GM12878 (cell line): ENCODE results near the gene ERICH2. TPM values are rescaled to one million over a fixed set of nuclear protein-coding genes. Genes with fewer than 3 reads are reported as not detected.

ENCODE experiments used
- ATAC-seq: fragments of 200-7000 bp; cut with Tn5 transposase; 3 replicates; pipeline ENCODE4 v1.9.1; 2020; ENCODE audit warnings: mild to moderate bottlenecking, moderate library complexity
- BruUV-seq: library from RNA; stranded (reverse); fragments of 400-500 nt; replicated peaks from 2 replicates; lab custom pipeline; 2021; lab: Mats Ljungman, UMichigan
- CTCF ChIA-PET: fragments of 300-600 bp; sonication (Branson Sonifier 250); formaldehyde crosslinking; extraction: SDS; loops from one replicate; lab custom pipeline; 2021; ENCODE audit warnings: inconsistent platforms; lab: Yijun Ruan, JAX
- POLR2A ChIA-PET: fragments of 350-600 bp; formaldehyde crosslinking; extraction: SDS; loops from one replicate; lab custom pipeline; 2021; ENCODE audit warnings: inconsistent platforms; lab: Charles Lee
- RAD21 ChIA-PET: fragments of 300-600 bp; sonication (Branson Sonifier 250); formaldehyde crosslinking; loops from one replicate; lab custom pipeline; 2023; ENCODE audit warnings: antibody characterized with exemption; ENCODE audit not compliant: unreplicated experiment; lab: Charles Lee
- SMC1A ChIA-PET: fragments of 300-600 bp; sonication (Branson Sonifier 250); formaldehyde crosslinking; loops from one replicate; lab custom pipeline; 2023; ENCODE audit not compliant: unreplicated experiment, uncharacterized antibody; lab: Charles Lee
- DNase-seq: peaks from one replicate; pipeline ENCODE4 v3.0.0-alpha.2; 2011; ENCODE audit warnings: low read depth, low spot score
- FAIRE-seq: peaks from 3 replicates; lab custom pipeline; 2011; peaks lifted over from hg19 to GRCh38; lab: Jason Lieb, UNC
- H2AFZ ChIP-seq: 2 replicates; pipeline ENCODE4 v1.6.0; 2011; ENCODE audit warnings: low read depth, low read length, control low read depth; ENCODE audit not compliant: control insufficient read depth
- H3K27ac ChIP-seq: 2 replicates; pipeline ENCODE4 v1.5.1; 2011; ENCODE audit warnings: control low read depth; ENCODE audit not compliant: control insufficient read depth, insufficient read depth
- H3K27me3 ChIP-seq, 2 experiments: replicated peaks in 1 of 2; 2 replicates each; pipeline versions ENCODE4 v1.6.0 to v1.6.1; 2011; ENCODE audit warnings: low read length in 1 of 2; ENCODE audit not compliant: control insufficient read depth in 2 of 2, insufficient read depth in 2 of 2
- H3K36me3 ChIP-seq, 2 experiments: 2 replicates each; pipeline ENCODE4 v1.5.1; 2011; ENCODE audit warnings: low read length in 1 of 2; ENCODE audit not compliant: control insufficient read depth in 2 of 2, insufficient read depth in 2 of 2
- H3K4me1 ChIP-seq: 2 replicates; pipeline ENCODE4 v1.6.1; 2011; ENCODE audit warnings: mild to moderate bottlenecking, low read length, moderate library complexity, mixed read lengths; ENCODE audit not compliant: control insufficient read depth, insufficient read depth
- H3K4me2 ChIP-seq: 2 replicates; pipeline ENCODE4 v1.6.0; 2011; ENCODE audit warnings: control low read depth; ENCODE audit not compliant: control insufficient read depth, insufficient read depth
- H3K4me3 ChIP-seq: fragments of 200-600 bp; sonication (generic); 2 replicates; pipeline ENCODE4 v1.5.1; 2016
- H3K79me2 ChIP-seq: 2 replicates; pipeline ENCODE4 v1.6.0; 2011; ENCODE audit warnings: low read length; ENCODE audit not compliant: control insufficient read depth, insufficient read depth
- H3K9ac ChIP-seq: 2 replicates; pipeline ENCODE4 v1.8.0; 2011; ENCODE audit warnings: low read length, control low read depth, mixed read lengths; ENCODE audit not compliant: control insufficient read depth, insufficient read depth
- H3K9me3 ChIP-seq: replicated peaks from 3 replicates; pipeline ENCODE4 v1.5.1; 2011; ENCODE audit warnings: mild to moderate bottlenecking, low read length; ENCODE audit not compliant: control insufficient read depth, insufficient read depth
- H4K20me1 ChIP-seq: 2 replicates; pipeline ENCODE4 v1.6.0; 2011; ENCODE audit not compliant: control insufficient read depth, insufficient read depth
- FOXK2 ChIP-seq: fragments of 450-650 bp; IDR thresholded peaks from 2 replicates; pipeline ENCODE4 v1.6.1; 2017; ENCODE audit warnings: mild to moderate bottlenecking, moderate library complexity
- JUND ChIP-seq: IDR thresholded peaks from 2 replicates; pipeline ENCODE4 v1.6.1; 2012; ENCODE audit warnings: low read depth, mild to moderate bottlenecking, low read length, improper control_type of control experiment, moderate library complexity
- MTA3 ChIP-seq: IDR thresholded peaks from 2 replicates; pipeline ENCODE4 v1.6.1; 2012; ENCODE audit warnings: low read length, inconsistent platforms, borderline replicate concordance
- PAX8 ChIP-seq: fragments of 450-650 bp; IDR thresholded peaks from 2 replicates; pipeline ENCODE4 v1.6.1; 2017; ENCODE audit warnings: mild to moderate bottlenecking, moderate library complexity
- PML ChIP-seq: IDR thresholded peaks from 2 replicates; pipeline ENCODE4 v1.6.1; 2012; ENCODE audit warnings: low read length, inconsistent platforms
- SIN3A ChIP-seq: IDR thresholded peaks from 2 replicates; pipeline ENCODE4 v1.6.1; 2012; ENCODE audit warnings: low read depth, low read length, improper control_type of control experiment
- SRF ChIP-seq, 2 experiments: IDR thresholded peaks; 2 replicates each; pipeline ENCODE4 v1.6.1; 2011; ENCODE audit warnings: low read depth in 2 of 2, low read length in 2 of 2, mild to moderate bottlenecking in 1 of 2, moderate library complexity in 1 of 2
- YY1 ChIP-seq: IDR thresholded peaks from 2 replicates; pipeline ENCODE4 v1.6.1; 2011; ENCODE audit warnings: low read depth, mild to moderate bottlenecking, low read length
- ZBED1 ChIP-seq: IDR thresholded peaks from 2 replicates; pipeline ENCODE4 v1.6.1; 2016; ENCODE audit warnings: borderline replicate concordance
- ZNF274 ChIP-seq: IDR thresholded peaks from one replicate; pipeline ENCODE4 v1.8.0; 2011; ENCODE audit not compliant: insufficient read length, insufficient read depth
- WGBS: methylation state at CpG from one replicate; pipeline ENCODE4 v1.1.6; 2016; ENCODE audit warnings: low lambda C conversion rate; ENCODE audit not compliant: insufficient replicate concordance, insufficient coverage; ENCODE audit errors: missing lambda C conversion rate; 5-methylcytosine and 5-hydroxymethylcytosine counted together
- in situ Hi-C: fragments of 300-500 bp; cut with MboI; formaldehyde crosslinking; loops from 9 replicates; pipeline ENCODE4 v1.14.3; 2018; ENCODE audit warnings: mixed read lengths
- intact Hi-C: fragments of 100-400 bp; cut with micrococcal nuclease; formaldehyde crosslinking; loops from one replicate; pipeline ENCODE4 v1.14.2; 2022; ENCODE audit not compliant: unreplicated experiment
- polyA plus RNA-seq, 11 experiments: library from polyadenylated mRNA; depleted of rRNA in 4 of 11; unstranded in 6 of 11; stranded (reverse) in 5 of 11; fragments of >200 nt; fragmentation: Nextera tagmentation in 4 of 11; fragmentation: Illumina TruSeq in 1 of 11; extraction: Ambion mirVana in 4 of 11; extraction: Trizol in 1 of 11; gene quantifications; 1 replicate in 1 of 11; 2 replicates in 10 of 11; pipeline versions ENCODE4 v1.2.1 to v1.2.3, GENCODE V29; 2011 to 2016; ENCODE audit warnings: inconsistent platforms in 2 of 11, missing spikeins in 2 of 11, low read depth in 1 of 11
- total RNA-seq, 4 experiments: library from RNA; depleted of rRNA in 3 of 4; stranded (reverse); fragments of >200 nt in 3 of 4; fragmentation: Illumina TruSeq in 1 of 4; extraction: Trizol in 1 of 4; gene quantifications; 2 replicates each; pipeline versions ENCODE4 v1.2.1 to v1.2.3, GENCODE V29; 2013 to 2021
- TF ChIP-seq, protein P1 (sequence below), 3 experiments: IDR thresholded peaks in 2 of 3; conservative IDR thresholded peaks in 1 of 3; 2 replicates each; pipeline ENCODE4 v1.5.1; 2011; ENCODE audit warnings: low read depth in 3 of 3, low read length in 3 of 3, mild to moderate bottlenecking in 3 of 3, control low read depth in 2 of 3, moderate library complexity in 2 of 3, inconsistent platforms in 1 of 3, mixed read lengths in 1 of 3; ENCODE audit not compliant: control insufficient read depth in 2 of 3, insufficient read depth in 1 of 3; ENCODE audit errors: extremely low read depth in 1 of 3
- TF ChIP-seq, protein P2 (sequence below): fragments of 450-650 bp; IDR thresholded peaks from 2 replicates; pipeline ENCODE4 v1.6.1; 2016; ENCODE audit warnings: mild to moderate bottlenecking, moderate library complexity, borderline replicate concordance

ERICH2 gene
- total and polyA plus RNA-seq, 10 of the 15 experiments (the other 5 are each of a cell fraction or from before 2014, with no cell fraction given), result not detected

DNA sequence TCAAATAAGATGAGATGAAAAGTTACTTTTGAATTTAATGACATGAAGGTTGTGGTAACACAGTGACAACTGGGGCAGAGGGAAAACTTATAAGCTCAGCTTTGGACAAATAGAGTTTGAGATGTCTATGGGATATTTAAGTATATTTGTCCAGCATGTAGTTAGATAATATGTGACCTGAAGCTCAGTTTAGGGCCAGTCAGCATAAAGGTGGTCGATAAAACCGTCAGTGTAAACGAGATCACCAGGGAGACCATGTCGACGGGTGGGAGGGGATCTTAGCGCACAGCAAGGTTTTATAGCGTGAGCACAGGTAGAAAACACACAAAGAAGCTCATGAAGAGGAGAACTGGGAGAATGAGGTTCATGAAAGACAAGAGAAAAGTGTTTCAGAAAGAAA, 7.4 kb upstream of the ERICH2 start:
- H2AFZ ChIP-seq, result no peak overlapping the region
- WGBS, result 50% methylated on average over 7 of the region's 7 CpGs
- no peaks in the 10 kb centered on the region for H4K20me1 ChIP-seq
- no peak for TF ChIP-seq YY1
- TF ChIP-seq FOXK2, result no peak
- TF ChIP-seq MTA3, result no peak
- no peak for TF ChIP-seq PAX8
- TF ChIP-seq JUND, result no peak
- no peak for TF ChIP-seq SIN3A
- TF ChIP-seq ZNF274, result no peak
- no peak for TF ChIP-seq SRF (IDR thresholded peaks at IDR 0.05; ENCODE audit: low read depth in 2 of 2, low read length in 2 of 2)
- ChIA-PET SMC1A (interaction anchor here (0.6 to 0.9 kb wide), 3 partner anchors 9 to 231 kb away, joined by 3 to 4 read pairs (median 3); no protein-coding TSS in a partner anchor), CTCF (interaction anchor here (0.5 to 1.2 kb wide), 3 partner anchors 12 to 401 kb away, joined by 3 to 4 read pairs (median 4); no protein-coding TSS in a partner anchor), RAD21 (interaction anchor here (1.0 kb wide), 1 partner anchor 10 kb away, joined by 3 read pairs; no protein-coding TSS in a partner anchor), POLR2A (no interaction called here)
- BruUV-seq, result no TSS peak
- no peak overlapping the region for H3K4me3 ChIP-seq
- no peak overlapping the region for H3K4me2 ChIP-seq
- no peak for ATAC-seq
- H3K9me3 ChIP-seq, result no peaks in the 10 kb centered on the region
- H3K79me2 ChIP-seq, result no peaks in the 10 kb centered on the region
- in situ Hi-C loops, result no loop called here
- H3K27ac ChIP-seq, result no peak overlapping the region
- no peak overlapping the region for H3K9ac ChIP-seq
- no peaks in the 10 kb centered on the region for H3K27me3 ChIP-seq
- FAIRE-seq, result no peak
- intact Hi-C loops, result no loop called here
- DNase-seq, result no peak
- no peaks in the 10 kb centered on the region for H3K36me3 ChIP-seq
- peaks cover 8% of the 10 kb centered on the region; the same call in 1 of the 2 replicates for H3K4me1 ChIP-seq

DNA sequence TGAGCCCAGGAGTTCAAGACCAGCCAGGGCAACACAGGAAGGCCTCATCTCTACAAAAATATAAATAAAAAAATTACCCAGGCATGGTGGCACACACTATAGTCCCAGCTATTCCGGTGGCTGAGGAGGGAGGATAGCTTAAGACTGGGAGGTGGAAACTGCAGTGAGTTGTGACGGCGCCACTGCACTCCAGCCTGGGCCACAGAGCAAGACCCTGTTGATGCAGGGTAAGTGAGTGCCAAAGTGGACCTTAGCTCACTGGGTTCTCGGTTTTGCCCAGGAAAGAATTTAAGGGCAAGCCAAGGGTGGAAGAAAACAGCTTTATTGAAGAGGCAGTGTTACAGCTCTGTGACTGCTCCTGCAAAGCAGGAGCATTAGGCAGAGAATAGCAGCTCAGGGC, 6.9 kb upstream of the ERICH2 start:
- H3K36me3 ChIP-seq, result no peaks in the 10 kb centered on the region
- BruUV-seq, result no TSS peak
- POLR2A ChIA-PET, result interaction anchor here (0.5 kb wide), 1 partner anchor 160 kb away, joined by 3 read pairs; no protein-coding TSS in a partner anchor
- RAD21 ChIA-PET, result interaction anchor here (1.0 kb wide), 1 partner anchor 9 kb away, joined by 3 read pairs; no protein-coding TSS in a partner anchor
- DNase-seq (no peak), ATAC-seq (no peak), FAIRE-seq (no peak)
- H3K4me1 ChIP-seq, result peaks cover 8% of the 10 kb centered on the region; the same call in 1 of the 2 replicates
- CTCF ChIA-PET, result interaction anchor here (1.0 to 1.2 kb wide), 3 partner anchors 10 to 401 kb away, joined by 4 read pairs; no protein-coding TSS in a partner anchor
- no peaks in the 10 kb centered on the region for H4K20me1 ChIP-seq
- 59% methylated on average over 4 of the region's 4 CpGs for WGBS
- no peak overlapping the region for H3K4me2 ChIP-seq
- SMC1A ChIA-PET, result interaction anchor here (0.6 to 0.9 kb wide), 3 partner anchors 10 to 231 kb away, joined by 3 to 4 read pairs (median 3); no protein-coding TSS in a partner anchor
- H3K27me3 ChIP-seq, result no peaks in the 10 kb centered on the region
- no peaks in the 10 kb centered on the region for H3K79me2 ChIP-seq
- H3K4me3 ChIP-seq, result no peak overlapping the region
- in situ Hi-C loops, result no loop called here
- intact Hi-C loops, result no loop called here
- no peak overlapping the region for H3K9ac ChIP-seq
- no peak overlapping the region for H2AFZ ChIP-seq
- no peak overlapping the region for H3K27ac ChIP-seq
- H3K9me3 ChIP-seq, result no peaks in the 10 kb centered on the region
- TF ChIP-seq, protein P1, sequence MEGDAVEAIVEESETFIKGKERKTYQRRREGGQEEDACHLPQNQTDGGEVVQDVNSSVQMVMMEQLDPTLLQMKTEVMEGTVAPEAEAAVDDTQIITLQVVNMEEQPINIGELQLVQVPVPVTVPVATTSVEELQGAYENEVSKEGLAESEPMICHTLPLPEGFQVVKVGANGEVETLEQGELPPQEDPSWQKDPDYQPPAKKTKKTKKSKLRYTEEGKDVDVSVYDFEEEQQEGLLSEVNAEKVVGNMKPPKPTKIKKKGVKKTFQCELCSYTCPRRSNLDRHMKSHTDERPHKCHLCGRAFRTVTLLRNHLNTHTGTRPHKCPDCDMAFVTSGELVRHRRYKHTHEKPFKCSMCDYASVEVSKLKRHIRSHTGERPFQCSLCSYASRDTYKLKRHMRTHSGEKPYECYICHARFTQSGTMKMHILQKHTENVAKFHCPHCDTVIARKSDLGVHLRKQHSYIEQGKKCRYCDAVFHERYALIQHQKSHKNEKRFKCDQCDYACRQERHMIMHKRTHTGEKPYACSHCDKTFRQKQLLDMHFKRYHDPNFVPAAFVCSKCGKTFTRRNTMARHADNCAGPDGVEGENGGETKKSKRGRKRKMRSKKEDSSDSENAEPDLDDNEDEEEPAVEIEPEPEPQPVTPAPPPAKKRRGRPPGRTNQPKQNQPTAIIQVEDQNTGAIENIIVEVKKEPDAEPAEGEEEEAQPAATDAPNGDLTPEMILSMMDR (IDR thresholded peaks at IDR 0.05 in 2 of 3, conservative IDR thresholded peaks at IDR 0.05 in 1 of 3; ENCODE audit: control insufficient read depth in 2 of 3, extremely low read depth in 1 of 3, insufficient read depth in 1 of 3, low read depth in 3 of 3, low read length in 3 of 3), result no peak
- TF ChIP-seq, protein P2, sequence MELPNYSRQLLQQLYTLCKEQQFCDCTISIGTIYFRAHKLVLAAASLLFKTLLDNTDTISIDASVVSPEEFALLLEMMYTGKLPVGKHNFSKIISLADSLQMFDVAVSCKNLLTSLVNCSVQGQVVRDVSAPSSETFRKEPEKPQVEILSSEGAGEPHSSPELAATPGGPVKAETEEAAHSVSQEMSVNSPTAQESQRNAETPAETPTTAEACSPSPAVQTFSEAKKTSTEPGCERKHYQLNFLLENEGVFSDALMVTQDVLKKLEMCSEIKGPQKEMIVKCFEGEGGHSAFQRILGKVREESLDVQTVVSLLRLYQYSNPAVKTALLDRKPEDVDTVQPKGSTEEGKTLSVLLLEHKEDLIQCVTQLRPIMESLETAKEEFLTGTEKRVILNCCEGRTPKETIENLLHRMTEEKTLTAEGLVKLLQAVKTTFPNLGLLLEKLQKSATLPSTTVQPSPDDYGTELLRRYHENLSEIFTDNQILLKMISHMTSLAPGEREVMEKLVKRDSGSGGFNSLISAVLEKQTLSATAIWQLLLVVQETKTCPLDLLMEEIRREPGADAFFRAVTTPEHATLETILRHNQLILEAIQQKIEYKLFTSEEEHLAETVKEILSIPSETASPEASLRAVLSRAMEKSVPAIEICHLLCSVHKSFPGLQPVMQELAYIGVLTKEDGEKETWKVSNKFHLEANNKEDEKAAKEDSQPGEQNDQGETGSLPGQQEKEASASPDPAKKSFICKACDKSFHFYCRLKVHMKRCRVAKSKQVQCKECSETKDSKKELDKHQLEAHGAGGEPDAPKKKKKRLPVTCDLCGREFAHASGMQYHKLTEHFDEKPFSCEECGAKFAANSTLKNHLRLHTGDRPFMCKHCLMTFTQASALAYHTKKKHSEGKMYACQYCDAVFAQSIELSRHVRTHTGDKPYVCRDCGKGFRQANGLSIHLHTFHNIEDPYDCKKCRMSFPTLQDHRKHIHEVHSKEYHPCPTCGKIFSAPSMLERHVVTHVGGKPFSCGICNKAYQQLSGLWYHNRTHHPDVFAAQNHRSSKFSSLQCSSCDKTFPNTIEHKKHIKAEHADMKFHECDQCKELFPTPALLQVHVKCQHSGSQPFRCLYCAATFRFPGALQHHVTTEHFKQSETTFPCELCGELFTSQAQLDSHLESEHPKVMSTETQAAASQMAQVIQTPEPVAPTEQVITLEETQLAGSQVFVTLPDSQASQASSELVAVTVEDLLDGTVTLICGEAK, result no peak
- TF ChIP-seq ZBED1 (no peak), PML (no peak)
